ENCODE measurements around the gene NRTN. TPM values are rescaled to one million over a fixed set of nuclear protein-coding genes. Genes with fewer than 3 reads are reported as not detected.

Gene NRTN
- total and polyA plus RNA-seq, 2 of the 13 experiments (the other 11 are each of a cell fraction or from before 2014, with no cell fraction given): 4.1 to 5.3 TPM

- no peak for TF ChIP-seq AKNA (CRISPR knock-in tag; IDR thresholded peaks at IDR 0.05; ENCODE audit: borderline replicate concordance)
- no peak for TF ChIP-seq SRSF9 (IDR thresholded peaks at IDR 0.05; ENCODE audit: borderline replicate concordance, insufficient read depth, low read depth, low read length, poor library complexity, severe bottlenecking)
- peak; percentile 48; the same call in 1 of the 2 replicates for TF ChIP-seq GATAD1 (CRISPR knock-in tag; IDR thresholded peaks at IDR 0.05)
- TF ChIP-seq ZNF256 (CRISPR knock-in tag; conservative IDR thresholded peaks at IDR 0.05): no peak
- TF ChIP-seq FOXK1 (CRISPR knock-in tag; IDR thresholded peaks at IDR 0.05; ENCODE audit: borderline replicate concordance, low read depth): no peak
- TF ChIP-seq MNT (IDR thresholded peaks at IDR 0.05): no peak
- no peak for TF ChIP-seq CREM (IDR thresholded peaks at IDR 0.05)
- TF ChIP-seq CREM (CRISPR knock-in tag; IDR thresholded peaks at IDR 0.05): no peak
- peak; percentile 80 for TF ChIP-seq HNF4G (IDR thresholded peaks at IDR 0.05; ENCODE audit: borderline replicate concordance, low read depth, low read length)
- peak; percentile 89 for TF ChIP-seq HNF4G (CRISPR knock-in tag; IDR thresholded peaks at IDR 0.05; ENCODE audit: borderline replicate concordance, low read depth)
- TF ChIP-seq ZNF816 (CRISPR knock-in tag; IDR thresholded peaks at IDR 0.05; ENCODE audit: borderline replicate concordance): no peak
- TF ChIP-seq ASH2L (IDR thresholded peaks at IDR 0.05; ENCODE audit: insufficient read length, low read depth, low read length): peak; percentile 43
- TF ChIP-seq ZNF775 (CRISPR knock-in tag; IDR thresholded peaks at IDR 0.05; ENCODE audit: borderline replicate concordance): no peak
- TF ChIP-seq PHF20 (CRISPR knock-in tag; IDR thresholded peaks at IDR 0.05): 0 out of 2 replicates have a peak, but pooled peaks have one; percentile 44
- no peak for TF ChIP-seq ZNF572 (CRISPR knock-in tag; IDR thresholded peaks at IDR 0.05)
- TF ChIP-seq ZNF7 (CRISPR knock-in tag; IDR thresholded peaks at IDR 0.05): no peak
- TF ChIP-seq ZNF546 (CRISPR knock-in tag; conservative IDR thresholded peaks at IDR 0.05): no peak
- no peak; the same call in 1 of the 2 replicates for TF ChIP-seq ZNF280B (CRISPR knock-in tag; IDR thresholded peaks at IDR 0.05; ENCODE audit: borderline replicate concordance)
- peak; percentile 24 for TF ChIP-seq TEAD3 (CRISPR knock-in tag; optimal IDR thresholded peaks at IDR 0.05; ENCODE audit: borderline replicate concordance)
- no peak for TF ChIP-seq ZNF850 (CRISPR knock-in tag; conservative IDR thresholded peaks at IDR 0.05)
- no peak for TF ChIP-seq ZNF672 (CRISPR knock-in tag; IDR thresholded peaks at IDR 0.05)
- TF ChIP-seq RFX5 (IDR thresholded peaks at IDR 0.05; ENCODE audit: low read depth, low read length): no peak
- TF ChIP-seq PRPF4 (IDR thresholded peaks at IDR 0.05; ENCODE audit: low read depth, low read length, poor library complexity, severe bottlenecking): no peak
Observed at GRCh38 chr19:5826531-5827341, 21.9 kb downstream of the NRTN start (continued).
